Neural cell (in vitro differentiated cells): ENCODE results near the gene TTLL4. TPM values are rescaled to one million over a fixed set of nuclear protein-coding genes. Genes with fewer than 3 reads are reported as not detected.

Source experiments
- H2AFZ ChIP-seq: fragments of 200-600, 300-800 bp; sonication (generic), shearing (Covaris generic); 2 replicates; pipeline ENCODE4 v1.6.0; 2014; ENCODE audit warnings: low read depth, mild to moderate bottlenecking, antibody characterized with exemption, low read length, moderate library complexity
- H3F3A ChIP-seq: fragments of 200-600 bp; shearing (Covaris generic); 2 replicates; pipeline ENCODE4 v1.6.1; 2016; ENCODE audit warnings: mild to moderate bottlenecking, moderate library complexity, mixed read lengths, antibody characterized with exemption, low read length; ENCODE audit not compliant: insufficient read depth, poor library complexity, severe bottlenecking
- H3K27ac ChIP-seq: fragments of 200-600, 300-800 bp; sonication (generic), shearing (Covaris generic); 2 replicates; pipeline ENCODE4 v1.5.1; 2014; ENCODE audit warnings: mild to moderate bottlenecking, low read length, moderate library complexity
- H3K27me3 ChIP-seq: fragments of 300-800, 200-600 bp; sonication (generic), shearing (Covaris generic); 2 replicates; pipeline ENCODE4 v1.6.0; 2014; ENCODE audit warnings: mild to moderate bottlenecking, low read depth, low read length, moderate library complexity; ENCODE audit not compliant: insufficient read depth
- H3K36me3 ChIP-seq: fragments of 300-800, 200-600 bp; sonication (generic), shearing (Covaris generic); 2 replicates; pipeline ENCODE4 v1.5.1; 2014; ENCODE audit warnings: mild to moderate bottlenecking, antibody characterized with exemption, low read length, moderate library complexity; ENCODE audit not compliant: insufficient read depth
- H3K4me2 ChIP-seq: fragments of 300-800, 200-600 bp; sonication (generic), shearing (Covaris generic); 2 replicates; pipeline ENCODE4 v1.6.0; 2014; ENCODE audit warnings: mild to moderate bottlenecking, low read length
- H3K4me3 ChIP-seq: fragments of 300-800, 200-600 bp; sonication (generic), shearing (Covaris generic); 2 replicates; pipeline ENCODE4 v1.5.1; 2014; ENCODE audit warnings: mild to moderate bottlenecking, low read length, moderate library complexity
- H3K79me2 ChIP-seq: fragments of 200-600 bp; shearing (Covaris generic); replicated peaks from 2 replicates; pipeline ENCODE4 v1.6.0; 2014; ENCODE audit warnings: mild to moderate bottlenecking, low read length, moderate library complexity; ENCODE audit not compliant: insufficient read depth
- H3K9ac ChIP-seq: fragments of 300-800, 200-600 bp; sonication (generic), shearing (Covaris generic); 2 replicates; pipeline ENCODE4 v1.6.1; 2016; ENCODE audit warnings: mild to moderate bottlenecking, low read length, mixed read lengths
- H3K9me2 ChIP-seq: fragments of 200-600 bp; shearing (Covaris generic); 2 replicates; pipeline ENCODE4 v1.6.1; 2016; ENCODE audit warnings: mild to moderate bottlenecking, low read length, mixed read lengths; ENCODE audit not compliant: insufficient read depth
- H3K9me3 ChIP-seq: fragments of 200-600, 300-800 bp; sonication (generic), shearing (Covaris generic); 2 replicates; pipeline ENCODE4 v1.6.1; 2016; ENCODE audit warnings: mild to moderate bottlenecking, mixed run types, low read length, moderate library complexity, mixed read lengths
- H4K20me1 ChIP-seq: fragments of 200-600 bp; shearing (Covaris generic); 2 replicates; pipeline ENCODE4 v1.6.1; 2016; ENCODE audit warnings: mild to moderate bottlenecking, mixed run types; ENCODE audit not compliant: insufficient read depth
- CTCF ChIP-seq: fragments of 450-650 bp; IDR thresholded peaks from 2 replicates; pipeline ENCODE4 v1.5.1; 2014; ENCODE audit warnings: antibody characterized with exemption, mild to moderate bottlenecking, moderate library complexity; ENCODE audit not compliant: poor library complexity, severe bottlenecking
- EP300 ChIP-seq: fragments of 450-650 bp; conservative IDR thresholded peaks from 2 replicates; pipeline ENCODE4 v1.6.1; 2014; ENCODE audit warnings: antibody characterized with exemption, mild to moderate bottlenecking, moderate library complexity; ENCODE audit not compliant: poor library complexity, severe bottlenecking
- EZH2 ChIP-seq: fragments of 200-600, 300-800 bp; shearing (Covaris generic), sonication (generic); IDR thresholded peaks from 2 replicates; pipeline ENCODE4 v1.6.1; 2014; ENCODE audit warnings: antibody characterized with exemption, low read length, borderline replicate concordance, mild to moderate bottlenecking; ENCODE audit not compliant: insufficient read depth, poor library complexity, severe bottlenecking
- MXI1 ChIP-seq: fragments of 450-650 bp; conservative IDR thresholded peaks from 2 replicates; pipeline ENCODE4 v1.6.1; 2014; ENCODE audit warnings: antibody characterized with exemption, mild to moderate bottlenecking; ENCODE audit not compliant: poor library complexity, severe bottlenecking
- POLR2AphosphoS5 ChIP-seq: IDR thresholded peaks from 2 replicates; pipeline ENCODE4 v1.6.1; 2012
- RAD21 ChIP-seq: fragments of 450-650 bp; conservative IDR thresholded peaks from 2 replicates; pipeline ENCODE4 v1.6.1; 2014; ENCODE audit warnings: antibody characterized with exemption, mild to moderate bottlenecking, moderate library complexity
- REST ChIP-seq: IDR thresholded peaks from 2 replicates; pipeline ENCODE4 v1.6.1; 2012; ENCODE audit warnings: borderline replicate concordance
- SMC3 ChIP-seq: fragments of 450-650 bp; conservative IDR thresholded peaks from 2 replicates; pipeline ENCODE4 v1.6.1; 2014; ENCODE audit warnings: antibody characterized with exemption, mild to moderate bottlenecking, moderate library complexity; ENCODE audit not compliant: poor library complexity
- TAF1 ChIP-seq: IDR thresholded peaks from 2 replicates; pipeline ENCODE4 v1.6.1; 2012; ENCODE audit warnings: low read depth
- polyA plus RNA-seq: library from polyadenylated mRNA; depleted of rRNA; stranded (reverse); fragments of >200 nt; gene quantifications from 2 replicates; pipeline ENCODE4 v1.2.3, GENCODE V29; 2014

Gene TTLL4
- polyA plus RNA-seq, 1 donor from 2014 or later = 5.3 TPM

DNA sequence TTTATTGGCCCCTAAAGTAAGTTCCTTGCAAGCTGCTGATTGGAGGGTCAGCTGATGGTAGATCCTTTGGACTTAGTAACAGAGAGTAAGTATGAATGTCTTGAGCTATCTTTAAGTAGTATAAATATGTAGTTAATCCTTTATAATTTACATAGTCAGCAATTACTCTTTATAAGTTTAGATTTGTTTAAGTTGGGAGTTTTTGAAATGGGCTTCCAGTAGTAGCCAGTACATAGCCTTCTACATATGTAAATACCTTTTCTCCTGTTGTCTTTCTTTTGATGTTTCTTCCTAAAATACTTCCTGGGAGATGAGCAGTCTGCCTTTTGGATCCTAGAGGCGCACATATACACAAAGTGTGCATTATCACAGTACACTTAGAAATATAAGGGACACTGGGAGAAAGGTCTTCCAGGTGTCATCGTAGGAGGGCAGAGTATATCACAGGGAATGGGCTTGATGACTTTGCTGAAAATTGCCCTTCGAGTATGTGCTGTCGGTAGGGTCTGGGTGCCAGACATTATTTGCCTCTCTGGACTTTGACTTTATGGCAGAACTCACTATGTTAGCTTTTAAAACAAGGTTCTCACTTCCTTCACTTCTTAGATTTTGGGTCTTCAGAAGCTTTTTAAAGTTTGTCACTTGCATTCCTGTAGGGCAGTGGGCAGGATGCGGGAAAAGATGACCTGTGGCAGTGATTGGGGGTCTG is 21.6 kb downstream of the TTLL4 start:
- Histone ChIP-seq H3K27ac (no peak overlapping the region), H4K20me1 (no peaks in the 10 kb centered on the region), H3K9me2 (no peaks in the 10 kb centered on the region), H3F3A (no peaks in the 10 kb centered on the region), H3K4me3 (no peak overlapping the region), H3K27me3 (no peaks in the 10 kb centered on the region), H3K4me2 (no peak overlapping the region), H3K36me3 (no peaks in the 10 kb centered on the region), H3K9ac (no peak overlapping the region), H2AFZ (no peak overlapping the region), H3K9me3 (no peaks in the 10 kb centered on the region), H3K79me2 (no peaks in the 10 kb centered on the region)
- TF ChIP-seq MXI1 (no peak), RAD21 (no peak), TAF1 (no peak), REST (no peak), CTCF (no peak), SMC3 (no peak), POLR2AphosphoS5 (no peak), EZH2 (no peak), EP300 (no peak)

GRCh38 chr2:218732761-218733158 is 22.1 kb downstream of the TTLL4 start:
- Histone ChIP-seq H3K79me2 (no peaks in the 10 kb centered on the region), H3K4me3 (no peak overlapping the region), H3K4me2 (no peak overlapping the region), H3K9me2 (no peaks in the 10 kb centered on the region), H4K20me1 (no peaks in the 10 kb centered on the region), H3K27ac (no peak overlapping the region), H2AFZ (no peak overlapping the region), H3F3A (no peaks in the 10 kb centered on the region), H3K9me3 (no peaks in the 10 kb centered on the region), H3K27me3 (no peaks in the 10 kb centered on the region), H3K36me3 (no peaks in the 10 kb centered on the region), H3K9ac (no peak overlapping the region)
- TF ChIP-seq REST = no peak
- no peak for TF ChIP-seq SMC3
- no peak for TF ChIP-seq RAD21
- TF ChIP-seq POLR2AphosphoS5 = no peak
- no peak for TF ChIP-seq EZH2
- TF ChIP-seq MXI1 = no peak
- TF ChIP-seq CTCF = no peak
- no peak for TF ChIP-seq TAF1
- TF ChIP-seq EP300 = no peak
